SK-N-SH treated with all-trans-retinoic acid at 6 μM for 48 hours (cell line): ENCODE results near the gene GPBP1L1.

Source experiments
- ATAC-seq: fragments of 200-7000 bp; cut with Tn5 transposase; 3 replicates; pipeline ENCODE4 v1.9.1; 2020; ENCODE audit warnings: mild to moderate bottlenecking, moderate library complexity
- ARNTL ChIP-seq: fragments of 450-650 bp; formaldehyde crosslinking; IDR thresholded peaks from 2 replicates; pipeline ENCODE4 v1.5.0; 2020; ENCODE audit warnings: low read depth, mild to moderate bottlenecking, moderate library complexity, borderline replicate concordance
- BACH2 ChIP-seq: fragments of 250-450 bp; sonication (Bioruptor Pico); IDR thresholded peaks from 2 replicates; pipeline ENCODE4 v1.9.0; 2021; ENCODE audit warnings: mild to moderate bottlenecking, borderline replicate concordance
- CSDC2 ChIP-seq: fragments of 250-450 bp; sonication (Bioruptor Pico); IDR thresholded peaks from 2 replicates; pipeline ENCODE4 v1.5.0; 2020; ENCODE audit warnings: mild to moderate bottlenecking, moderate library complexity
- ESRRG ChIP-seq: fragments of 250-450 bp; sonication (Bioruptor Pico); IDR thresholded peaks from 2 replicates; pipeline ENCODE4 v1.6.1; 2021; ENCODE audit warnings: mild to moderate bottlenecking
- GLIS3 ChIP-seq: fragments of 250-450 bp; sonication (Bioruptor Pico); IDR thresholded peaks from 2 replicates; pipeline ENCODE4 v1.5.0; 2020; ENCODE audit warnings: mild to moderate bottlenecking, moderate library complexity
- ISL1 ChIP-seq: fragments of 250-450 bp; sonication (Bioruptor Pico); IDR thresholded peaks from 2 replicates; pipeline ENCODE4 v2.1.2; 2022; ENCODE audit warnings: mild to moderate bottlenecking, moderate library complexity
- OSR1 ChIP-seq: fragments of 250-450 bp; sonication (Bioruptor Pico); IDR thresholded peaks from 2 replicates; pipeline ENCODE4 v1.8.0; 2022; ENCODE audit warnings: moderate library complexity, mild to moderate bottlenecking, inconsistent platforms
- PPARA ChIP-seq: fragments of 250-450 bp; sonication (Bioruptor Pico); IDR thresholded peaks from 2 replicates; pipeline ENCODE4 v1.5.0; 2020; ENCODE audit warnings: mild to moderate bottlenecking, borderline replicate concordance
- SNAI2 ChIP-seq: fragments of 250-450 bp; sonication (Bioruptor Pico); IDR thresholded peaks from 2 replicates; pipeline ENCODE4 v1.5.0; 2020; ENCODE audit warnings: mild to moderate bottlenecking, moderate library complexity
- TCF4 ChIP-seq: fragments of 250-450 bp; sonication (Bioruptor Pico); IDR thresholded peaks from 2 replicates; pipeline ENCODE4 v1.8.0; 2021; ENCODE audit warnings: mild to moderate bottlenecking, moderate library complexity, borderline replicate concordance
- ZC3H10 ChIP-seq: fragments of 250-450 bp; sonication (Bioruptor Pico); IDR thresholded peaks from 2 replicates; pipeline ENCODE4 v1.5.1; 2021; ENCODE audit warnings: mild to moderate bottlenecking, moderate library complexity
- ZFP3 ChIP-seq: fragments of 250-450 bp; sonication (Bioruptor Pico); IDR thresholded peaks from 2 replicates; pipeline ENCODE4 v1.5.0; 2020; ENCODE audit warnings: mild to moderate bottlenecking, moderate library complexity
- ZFP30 ChIP-seq: fragments of 450-650 bp; formaldehyde crosslinking; IDR thresholded peaks from 2 replicates; pipeline ENCODE4 v1.5.0; 2022; ENCODE audit warnings: mild to moderate bottlenecking, moderate library complexity
- ZNF565 ChIP-seq: fragments of 450-650 bp; formaldehyde crosslinking; conservative IDR thresholded peaks from 2 replicates; pipeline ENCODE4 v1.5.0; 2020; ENCODE audit warnings: low read depth, mild to moderate bottlenecking, moderate library complexity
- ZNF70 ChIP-seq: fragments of 450-650 bp; formaldehyde crosslinking; IDR thresholded peaks from 2 replicates; pipeline ENCODE4 v1.5.0; 2020; ENCODE audit warnings: mild to moderate bottlenecking, moderate library complexity
- ZNF8 ChIP-seq: fragments of 450-650 bp; formaldehyde crosslinking; IDR thresholded peaks from 2 replicates; pipeline ENCODE4 v1.5.0; 2020; ENCODE audit warnings: mild to moderate bottlenecking, moderate library complexity
- TF ChIP-seq, protein P1 (sequence below): fragments of 250-450 bp; sonication (Bioruptor Pico); IDR thresholded peaks from 2 replicates; pipeline ENCODE4 v1.5.1; 2020; ENCODE audit warnings: low read depth, mild to moderate bottlenecking, moderate library complexity
- TF ChIP-seq, protein P2 (sequence below): fragments of 250-450 bp; sonication (Bioruptor Pico); IDR thresholded peaks from 2 replicates; pipeline ENCODE4 v1.5.1; 2021; ENCODE audit warnings: mild to moderate bottlenecking, moderate library complexity
- TF ChIP-seq, protein P3 (sequence below): fragments of 250-450 bp; sonication (Bioruptor Pico); IDR thresholded peaks from 2 replicates; pipeline ENCODE4 v1.8.0; 2020; ENCODE audit warnings: mild to moderate bottlenecking, moderate library complexity, borderline replicate concordance
- TF ChIP-seq, protein P4 (sequence below): fragments of 250-450 bp; sonication (Bioruptor Pico); IDR thresholded peaks from 2 replicates; pipeline ENCODE4 v1.8.0; 2021; ENCODE audit warnings: low read depth, mild to moderate bottlenecking, moderate library complexity, borderline replicate concordance

Gene GPBP1L1

DNA sequence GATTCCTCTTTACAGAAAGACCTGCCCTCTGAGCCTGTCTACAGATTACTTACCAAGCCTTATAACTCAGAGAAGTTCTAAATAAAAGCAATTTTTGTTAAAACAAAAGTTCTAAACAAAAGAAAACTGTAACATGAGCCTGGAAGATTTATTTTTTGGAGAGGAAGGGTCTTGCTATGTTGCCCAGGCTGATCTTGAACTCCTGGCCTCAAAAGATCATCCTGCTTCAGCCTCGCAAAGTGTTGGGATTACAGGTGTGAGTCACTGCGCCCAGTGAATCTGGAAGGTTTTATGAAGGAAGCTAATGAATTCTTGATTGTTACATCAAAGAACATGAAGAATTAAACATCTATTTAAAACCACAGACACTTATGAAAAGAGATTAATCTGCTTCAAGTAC lies 27.1 kb downstream of the GPBP1L1 start (continued):
- TF ChIP-seq ZNF565 (CRISPR knock-in tag) (no peak), TCF4 (CRISPR knock-in tag) (no peak), ZFP3 (CRISPR knock-in tag) (no peak), ZFP30 (no peak)
- TF ChIP-seq, protein P1, sequence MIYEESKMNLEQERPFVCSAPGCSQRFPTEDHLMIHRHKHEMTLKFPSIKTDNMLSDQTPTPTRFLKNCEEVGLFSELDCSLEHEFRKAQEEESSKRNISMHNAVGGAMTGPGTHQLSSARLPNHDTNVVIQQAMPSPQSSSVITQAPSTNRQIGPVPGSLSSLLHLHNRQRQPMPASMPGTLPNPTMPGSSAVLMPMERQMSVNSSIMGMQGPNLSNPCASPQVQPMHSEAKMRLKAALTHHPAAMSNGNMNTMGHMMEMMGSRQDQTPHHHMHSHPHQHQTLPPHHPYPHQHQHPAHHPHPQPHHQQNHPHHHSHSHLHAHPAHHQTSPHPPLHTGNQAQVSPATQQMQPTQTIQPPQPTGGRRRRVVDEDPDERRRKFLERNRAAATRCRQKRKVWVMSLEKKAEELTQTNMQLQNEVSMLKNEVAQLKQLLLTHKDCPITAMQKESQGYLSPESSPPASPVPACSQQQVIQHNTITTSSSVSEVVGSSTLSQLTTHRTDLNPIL (CRISPR knock-in tag): no peak

DNA sequence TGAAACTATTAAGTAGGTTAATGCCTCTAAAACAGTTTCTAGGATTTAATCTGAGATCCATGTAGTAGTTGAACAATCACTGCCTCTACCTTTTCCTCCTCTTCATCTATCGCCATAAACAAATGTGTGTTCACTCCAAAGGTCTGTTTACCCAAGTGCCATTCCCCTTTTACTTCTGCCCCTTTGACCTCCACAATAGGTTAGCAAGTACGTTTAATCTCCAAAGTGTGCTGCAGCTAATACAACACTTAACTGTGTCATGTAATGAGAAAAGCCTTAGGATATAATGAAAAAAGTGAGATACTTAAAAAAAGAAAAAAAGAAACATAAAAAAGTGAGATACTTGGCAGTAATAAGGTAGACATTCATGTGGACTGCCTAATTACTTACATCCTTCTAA lies 28.2 kb downstream of the GPBP1L1 start:
- no peak for ATAC-seq
- TF ChIP-seq ZFP3 (CRISPR knock-in tag) (no peak), ESRRG (no peak), ZC3H10 (CRISPR knock-in tag) (no peak), GLIS3 (CRISPR knock-in tag) (no peak), SNAI2 (no peak), ZNF8 (CRISPR knock-in tag) (no peak), OSR1 (no peak), PPARA (CRISPR knock-in tag) (no peak), ZNF565 (CRISPR knock-in tag) (no peak), ZFP30 (no peak), CSDC2 (CRISPR knock-in tag) (no peak), TCF4 (CRISPR knock-in tag) (no peak), ZNF70 (CRISPR knock-in tag) (no peak), BACH2 (no peak), ARNTL (CRISPR knock-in tag) (no peak)
- TF ChIP-seq, protein P2, sequence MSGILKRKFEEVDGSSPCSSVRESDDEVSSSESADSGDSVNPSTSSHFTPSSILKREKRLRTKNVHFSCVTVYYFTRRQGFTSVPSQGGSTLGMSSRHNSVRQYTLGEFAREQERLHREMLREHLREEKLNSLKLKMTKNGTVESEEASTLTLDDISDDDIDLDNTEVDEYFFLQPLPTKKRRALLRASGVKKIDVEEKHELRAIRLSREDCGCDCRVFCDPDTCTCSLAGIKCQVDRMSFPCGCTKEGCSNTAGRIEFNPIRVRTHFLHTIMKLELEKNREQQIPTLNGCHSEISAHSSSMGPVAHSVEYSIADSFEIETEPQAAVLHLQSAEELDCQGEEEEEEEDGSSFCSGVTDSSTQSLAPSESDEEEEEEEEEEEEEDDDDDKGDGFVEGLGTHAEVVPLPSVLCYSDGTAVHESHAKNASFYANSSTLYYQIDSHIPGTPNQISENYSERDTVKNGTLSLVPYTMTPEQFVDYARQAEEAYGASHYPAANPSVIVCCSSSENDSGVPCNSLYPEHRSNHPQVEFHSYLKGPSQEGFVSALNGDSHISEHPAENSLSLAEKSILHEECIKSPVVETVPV (CRISPR knock-in tag): no peak
- TF ChIP-seq, protein P3, sequence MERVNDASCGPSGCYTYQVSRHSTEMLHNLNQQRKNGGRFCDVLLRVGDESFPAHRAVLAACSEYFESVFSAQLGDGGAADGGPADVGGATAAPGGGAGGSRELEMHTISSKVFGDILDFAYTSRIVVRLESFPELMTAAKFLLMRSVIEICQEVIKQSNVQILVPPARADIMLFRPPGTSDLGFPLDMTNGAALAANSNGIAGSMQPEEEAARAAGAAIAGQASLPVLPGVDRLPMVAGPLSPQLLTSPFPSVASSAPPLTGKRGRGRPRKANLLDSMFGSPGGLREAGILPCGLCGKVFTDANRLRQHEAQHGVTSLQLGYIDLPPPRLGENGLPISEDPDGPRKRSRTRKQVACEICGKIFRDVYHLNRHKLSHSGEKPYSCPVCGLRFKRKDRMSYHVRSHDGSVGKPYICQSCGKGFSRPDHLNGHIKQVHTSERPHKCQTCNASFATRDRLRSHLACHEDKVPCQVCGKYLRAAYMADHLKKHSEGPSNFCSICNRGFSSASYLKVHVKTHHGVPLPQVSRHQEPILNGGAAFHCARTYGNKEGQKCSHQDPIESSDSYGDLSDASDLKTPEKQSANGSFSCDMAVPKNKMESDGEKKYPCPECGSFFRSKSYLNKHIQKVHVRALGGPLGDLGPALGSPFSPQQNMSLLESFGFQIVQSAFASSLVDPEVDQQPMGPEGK: no peak

DNA sequence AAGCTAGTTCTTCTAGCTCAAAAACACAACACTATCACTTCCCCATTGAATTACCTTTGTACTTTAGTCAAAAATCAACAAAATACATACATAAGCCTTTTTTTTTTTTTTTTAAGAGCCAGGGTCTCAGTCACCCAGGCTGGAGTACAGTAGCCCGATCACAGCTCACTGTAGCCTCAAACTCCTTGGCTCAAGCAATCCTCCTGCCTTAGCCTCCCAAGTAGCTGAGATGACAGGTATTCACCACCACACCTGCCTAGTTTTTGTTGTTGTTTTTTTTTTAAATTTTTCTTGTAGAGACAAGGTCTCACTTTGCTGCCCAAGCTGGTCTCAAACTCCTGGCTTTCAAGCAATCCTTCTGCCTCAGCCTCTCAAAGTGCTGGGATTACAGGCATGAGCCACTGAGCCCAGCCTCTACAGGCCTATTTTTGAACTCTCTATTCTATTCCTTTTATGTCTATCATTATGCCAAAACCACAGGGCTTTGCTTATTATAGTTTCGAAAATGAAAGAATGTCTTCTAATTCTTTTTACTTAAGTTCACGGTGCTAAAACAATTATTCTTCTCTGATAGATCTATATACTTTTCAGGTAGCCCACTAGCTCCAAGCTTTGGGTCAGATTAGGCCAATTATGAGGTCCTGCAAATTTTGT lies 29.6 kb downstream of the GPBP1L1 start:
- no peak for TF ChIP-seq ESRRG
- TF ChIP-seq TCF4 (CRISPR knock-in tag): no peak
- TF ChIP-seq ZNF8 (CRISPR knock-in tag): no peak
- no peak for TF ChIP-seq PPARA (CRISPR knock-in tag)
- TF ChIP-seq, protein P4, sequence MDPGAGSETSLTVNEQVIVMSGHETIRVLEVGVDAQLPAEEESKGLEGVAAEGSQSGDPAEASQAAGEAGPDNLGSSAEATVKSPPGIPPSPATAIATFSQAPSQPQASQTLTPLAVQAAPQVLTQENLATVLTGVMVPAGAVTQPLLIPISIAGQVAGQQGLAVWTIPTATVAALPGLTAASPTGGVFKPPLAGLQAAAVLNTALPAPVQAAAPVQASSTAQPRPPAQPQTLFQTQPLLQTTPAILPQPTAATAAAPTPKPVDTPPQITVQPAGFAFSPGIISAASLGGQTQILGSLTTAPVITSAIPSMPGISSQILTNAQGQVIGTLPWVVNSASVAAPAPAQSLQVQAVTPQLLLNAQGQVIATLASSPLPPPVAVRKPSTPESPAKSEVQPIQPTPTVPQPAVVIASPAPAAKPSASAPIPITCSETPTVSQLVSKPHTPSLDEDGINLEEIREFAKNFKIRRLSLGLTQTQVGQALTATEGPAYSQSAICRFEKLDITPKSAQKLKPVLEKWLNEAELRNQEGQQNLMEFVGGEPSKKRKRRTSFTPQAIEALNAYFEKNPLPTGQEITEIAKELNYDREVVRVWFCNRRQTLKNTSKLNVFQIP (CRISPR knock-in tag): no peak
- no peak for TF ChIP-seq ZC3H10 (CRISPR knock-in tag)
- TF ChIP-seq CSDC2 (CRISPR knock-in tag): no peak
- TF ChIP-seq ZFP3 (CRISPR knock-in tag): no peak
- no peak for ATAC-seq

DNA sequence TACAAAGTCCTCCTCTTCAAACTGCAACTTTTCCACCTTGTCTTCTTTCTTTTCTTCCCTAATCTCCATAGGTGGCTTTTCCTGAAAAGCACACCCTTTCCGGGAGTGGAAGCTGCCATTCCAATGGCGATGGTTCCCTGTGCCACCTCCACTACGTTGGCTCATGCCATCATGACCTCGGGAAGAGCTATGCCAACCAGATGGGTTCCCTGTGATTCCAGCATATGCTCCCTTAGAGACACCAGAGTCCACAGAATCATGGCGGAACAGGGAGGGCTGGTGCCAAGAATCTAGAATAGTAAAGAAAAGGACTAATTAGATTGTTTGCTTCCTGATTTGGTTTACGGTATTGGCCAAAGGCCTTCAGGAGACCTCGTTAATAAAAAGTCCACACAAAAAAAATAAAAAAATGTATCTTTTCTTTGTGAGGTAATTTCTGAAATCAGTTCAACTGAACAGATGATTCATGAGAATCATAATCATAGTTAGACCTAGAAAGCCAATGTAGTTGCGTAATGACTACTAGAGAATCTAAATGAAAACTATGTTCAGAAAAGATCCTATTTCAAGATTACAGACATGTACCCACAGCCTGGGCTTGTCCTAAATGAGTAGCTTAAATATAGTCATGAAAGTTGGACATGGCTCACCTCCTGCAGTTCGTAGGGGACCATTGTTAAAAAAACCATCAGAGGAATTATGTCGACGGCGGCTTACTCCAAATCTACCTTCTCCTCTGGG lies 31.6 kb downstream of the GPBP1L1 start:
- no peak for ATAC-seq
- TF ChIP-seq ARNTL (CRISPR knock-in tag): no peak
- TF ChIP-seq CSDC2 (CRISPR knock-in tag): no peak
- TF ChIP-seq BACH2: no peak
- TF ChIP-seq, protein P1 (CRISPR knock-in tag): no peak
- TF ChIP-seq, protein P4 (CRISPR knock-in tag): no peak
- TF ChIP-seq ZNF565 (CRISPR knock-in tag): no peak
- no peak for TF ChIP-seq ESRRG
- TF ChIP-seq PPARA (CRISPR knock-in tag): no peak
- no peak for TF ChIP-seq ZNF8 (CRISPR knock-in tag)
- TF ChIP-seq GLIS3 (CRISPR knock-in tag): no peak
- no peak for TF ChIP-seq ZNF70 (CRISPR knock-in tag)
- TF ChIP-seq ISL1: no peak
- no peak for TF ChIP-seq ZC3H10 (CRISPR knock-in tag)
- TF ChIP-seq, protein P2 (CRISPR knock-in tag): no peak
- TF ChIP-seq TCF4 (CRISPR knock-in tag): no peak
